ENCODE measurements around the gene APLP2.
A peak's percentile ranks its signal among the peaks of the same experiment; 100 is the strongest.

APLP2 gene

GRCh38 chr11:130121445-130121978 is 51.8 kb downstream of the APLP2 start:
- no peak for DNase-seq

DNA sequence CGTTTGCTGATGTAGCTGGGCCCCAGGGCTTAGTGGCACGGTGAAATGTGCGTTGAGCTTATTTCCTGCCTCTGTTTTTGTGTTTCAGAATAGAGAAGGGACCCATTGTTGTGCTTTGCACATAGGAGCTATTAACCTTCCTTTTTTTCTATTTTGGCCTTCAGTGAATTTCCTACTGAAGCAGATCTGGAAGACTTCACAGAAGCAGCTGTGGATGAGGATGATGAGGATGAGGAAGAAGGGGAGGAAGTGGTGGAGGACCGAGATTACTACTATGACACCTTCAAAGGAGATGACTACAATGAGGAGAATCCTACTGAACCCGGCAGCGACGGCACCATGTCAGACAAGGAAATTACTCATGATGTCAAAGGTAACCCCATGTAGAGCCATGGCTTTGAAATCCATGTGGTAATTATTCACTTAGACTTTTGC is 52.5 kb downstream of the APLP2 start:
- DNase-seq: peak; percentile 21

DNA sequence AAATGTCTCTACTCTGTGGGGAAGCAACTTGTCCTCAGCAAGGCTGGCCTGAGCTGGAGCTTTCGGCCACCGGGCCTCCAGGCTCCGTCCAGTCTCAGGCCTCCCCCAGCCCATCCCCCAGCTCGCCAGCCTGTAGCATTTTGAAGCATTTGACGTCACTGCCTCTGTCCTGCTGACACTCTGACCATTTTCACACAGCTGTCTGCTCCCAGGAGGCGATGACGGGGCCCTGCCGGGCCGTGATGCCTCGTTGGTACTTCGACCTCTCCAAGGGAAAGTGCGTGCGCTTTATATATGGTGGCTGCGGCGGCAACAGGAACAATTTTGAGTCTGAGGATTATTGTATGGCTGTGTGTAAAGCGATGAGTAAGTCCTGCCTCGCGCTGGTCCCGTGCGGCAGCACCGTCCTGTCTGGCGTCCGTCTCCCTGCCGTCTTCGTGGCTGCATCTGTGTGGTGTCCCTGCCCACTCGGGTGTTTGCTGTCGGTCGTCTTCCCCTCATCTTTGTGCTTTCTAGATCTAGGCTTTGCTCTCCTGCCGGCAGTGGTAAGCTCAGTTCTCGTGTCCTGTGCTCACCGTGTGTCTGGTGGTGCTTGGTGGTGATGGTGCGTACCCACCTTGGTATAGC is 53.8 kb downstream of the APLP2 start:
- DNase-seq: no peak

GRCh38 chr11:130124096-130124495 is 54.4 kb downstream of the APLP2 start:
- DNase-seq: peak; percentile 77

GRCh38 chr11:130125638-130126037 is 55.9 kb downstream of the APLP2 start:
- DNase-seq: no peak

- no peak for DNase-seq
Observed at GRCh38 chr11:130126516-130126915, 56.8 kb downstream of the APLP2 start.

DNA sequence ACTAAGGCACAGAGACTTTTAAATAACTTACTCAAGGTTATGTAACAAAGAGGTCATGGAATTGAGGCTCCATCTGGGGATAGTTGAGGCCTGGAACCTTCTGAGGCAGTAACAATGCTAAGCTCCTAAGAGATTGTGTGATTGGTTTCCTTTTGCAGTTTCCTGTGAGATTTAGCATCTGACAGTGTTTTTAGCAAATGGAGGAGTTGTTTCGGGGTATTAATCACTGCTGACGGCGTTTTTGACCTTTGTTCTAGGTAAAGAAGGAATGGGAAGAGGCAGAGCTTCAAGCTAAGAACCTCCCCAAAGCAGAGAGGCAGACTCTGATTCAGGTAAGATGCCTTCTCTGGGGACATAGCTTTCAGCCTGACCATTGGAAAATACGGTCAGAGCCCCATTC is 57.8 kb downstream of the APLP2 start:
- DNase-seq: no peak

- no peak for DNase-seq
Observed at GRCh38 chr11:130128626-130129025, 58.9 kb downstream of the APLP2 start.

DNA sequence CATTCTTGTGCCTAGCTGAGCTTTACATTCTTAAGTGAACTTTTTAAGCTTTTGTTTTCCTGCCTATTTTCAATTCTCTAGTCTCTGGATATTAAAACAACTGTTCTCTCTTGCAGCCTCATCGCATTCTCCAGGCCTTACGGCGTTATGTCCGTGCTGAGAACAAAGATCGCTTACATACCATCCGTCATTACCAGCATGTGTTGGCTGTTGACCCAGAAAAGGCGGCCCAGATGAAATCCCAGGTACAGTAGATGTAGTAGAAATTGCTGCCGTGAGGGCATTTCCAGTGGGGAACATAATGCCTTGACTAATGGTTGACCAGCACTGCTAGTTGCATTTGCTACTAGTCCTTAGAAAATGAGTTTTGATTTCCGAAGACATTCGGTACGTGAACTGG is 60.2 kb downstream of the APLP2 start:
- no peak for DNase-seq

DNA sequence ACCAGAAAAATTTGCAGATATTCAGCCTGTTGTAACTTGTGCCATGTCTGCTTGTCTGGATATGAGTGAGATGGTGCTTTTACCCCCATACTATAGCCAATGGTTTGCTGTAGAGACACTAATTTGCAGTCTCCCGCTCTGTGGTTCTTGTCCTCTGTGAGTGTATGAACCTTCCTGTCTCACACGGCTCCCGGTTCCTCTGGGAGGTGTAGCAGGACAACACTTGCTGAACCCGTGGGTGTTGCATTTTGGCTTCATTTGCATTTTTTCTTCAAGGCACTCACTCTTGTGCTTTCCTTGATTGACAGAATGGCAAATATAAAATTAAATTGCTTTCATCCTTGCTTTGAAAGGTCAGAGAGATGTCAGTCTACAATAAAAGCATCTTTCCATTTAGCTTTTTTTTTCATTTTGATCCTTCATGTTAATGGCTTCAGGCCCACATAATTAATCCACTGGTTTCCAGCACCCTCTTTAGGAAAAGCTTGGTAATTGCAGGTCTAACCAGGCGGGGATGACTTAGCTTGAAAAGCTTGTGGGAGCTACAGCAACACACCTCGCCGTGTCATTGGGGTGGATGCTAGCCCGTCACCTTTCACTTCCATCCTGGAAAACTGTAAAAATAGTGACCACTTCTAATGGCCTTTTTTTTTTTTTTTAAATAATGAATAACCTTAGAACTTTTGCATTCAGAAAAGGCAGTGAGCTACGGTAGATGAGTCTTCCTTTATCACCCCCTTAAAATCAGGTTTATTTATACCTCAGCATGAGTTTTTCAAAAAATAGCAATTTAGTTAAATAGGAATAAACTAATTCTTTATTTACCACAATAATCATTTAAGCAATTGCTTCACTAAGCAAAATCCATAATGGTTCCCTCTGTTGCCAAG is 62.5 kb downstream of the APLP2 start:
- DNase-seq: peak; percentile 66

DNA sequence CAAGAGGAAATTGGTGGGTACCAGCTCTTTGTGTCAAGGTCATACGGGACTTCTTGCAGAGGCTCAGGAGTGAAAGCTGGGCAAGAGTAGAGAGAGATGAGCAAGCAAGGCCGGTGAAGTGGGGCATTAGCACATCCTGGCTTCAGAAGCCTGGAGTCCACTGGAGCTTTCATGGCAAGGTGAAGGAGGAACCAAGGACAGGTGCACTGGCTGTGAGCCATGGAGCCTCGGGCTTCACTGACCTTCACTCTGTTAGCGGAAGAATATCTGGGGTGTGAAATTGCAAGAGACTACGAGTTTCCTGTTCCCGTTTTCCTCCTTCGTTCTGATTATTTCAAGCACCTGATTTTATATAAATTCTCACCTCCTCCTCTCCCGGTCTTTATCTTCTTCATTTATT is 64.0 kb downstream of the APLP2 start:
- DNase-seq: no peak

DNA sequence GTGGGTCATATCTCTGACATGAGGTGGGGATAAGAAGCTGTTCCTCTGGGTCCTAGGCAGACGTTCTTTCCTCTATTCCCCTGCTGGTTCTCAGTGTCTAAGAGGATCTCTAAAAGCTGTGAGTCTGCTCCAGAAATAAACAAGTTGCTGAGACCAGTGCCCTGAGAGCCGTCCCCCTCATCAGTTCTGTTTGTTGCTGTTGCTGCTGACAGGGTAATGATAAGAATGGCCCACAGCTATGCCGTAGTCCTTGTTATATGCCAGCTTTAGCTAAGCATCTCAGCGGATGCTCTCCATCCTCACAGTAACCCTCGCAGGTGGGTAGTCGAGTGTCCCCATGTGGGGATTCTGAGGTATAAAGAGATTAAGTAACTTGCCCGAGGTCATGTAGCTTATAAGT is 66.4 kb downstream of the APLP2 start:
- no peak for DNase-seq

DNA sequence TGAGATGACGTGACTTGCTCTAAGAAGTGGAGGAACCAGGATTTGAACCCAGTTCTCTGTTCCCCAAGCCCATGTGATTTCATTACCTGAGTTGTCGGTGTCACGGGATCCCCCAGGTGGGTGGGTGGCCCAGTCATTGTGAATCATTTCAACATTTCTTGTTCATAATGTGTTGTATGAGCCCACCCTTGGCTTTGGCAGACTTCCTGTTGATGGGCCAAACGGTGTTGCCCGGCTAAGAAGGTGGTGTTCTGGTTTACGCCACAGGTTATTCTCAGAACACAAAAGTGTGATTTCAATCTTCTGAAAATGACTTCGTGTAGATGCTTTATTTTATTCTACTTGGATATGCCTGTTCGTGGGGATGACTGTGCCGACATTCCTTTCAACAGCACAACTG is 68.3 kb downstream of the APLP2 start:
- DNase-seq: no peak

DNA sequence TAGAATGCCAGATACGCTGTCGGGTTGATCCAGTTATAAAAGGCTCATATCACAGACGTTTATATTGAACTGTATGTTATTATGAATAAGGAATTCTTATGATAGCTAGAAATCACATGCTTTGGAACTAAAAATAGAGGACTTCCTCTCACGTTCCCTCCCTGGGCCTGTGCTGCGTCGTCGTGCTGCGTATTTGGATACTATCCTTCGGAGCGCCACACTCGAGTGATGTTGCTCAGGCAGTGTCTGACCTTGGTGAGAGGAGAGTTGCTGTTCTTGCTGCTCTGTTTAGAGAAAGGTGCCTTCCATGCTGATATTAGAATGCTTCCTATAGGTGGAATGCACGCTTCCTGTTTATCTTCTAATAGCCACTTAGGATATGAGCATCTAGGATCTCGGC is 69.7 kb downstream of the APLP2 start:
- no peak for DNase-seq

- DNase-seq: no peak
Observed at GRCh38 chr11:130141561-130142341, 72.1 kb downstream of the APLP2 start.

GRCh38 chr11:130144141-130144540 is 74.4 kb downstream of the APLP2 start:
- DNase-seq: no peak

GRCh38 chr11:130144861-130145281 is 75.2 kb downstream of the APLP2 start:
- no peak for DNase-seq

GRCh38 chr11:130145311-130145812 is 75.7 kb downstream of the APLP2 start:
- no peak for DNase-seq

- DNase-seq: peak; percentile 31
Observed at GRCh38 chr11:130145975-130146776, 76.5 kb downstream of the APLP2 start.

- DNase-seq: peak; percentile 65
Observed at GRCh38 chr11:130146796-130147195, 77.1 kb downstream of the APLP2 start.

- DNase-seq: no peak
Observed at GRCh38 chr11:130148796-130149326, 79.2 kb downstream of the APLP2 start.

DNA sequence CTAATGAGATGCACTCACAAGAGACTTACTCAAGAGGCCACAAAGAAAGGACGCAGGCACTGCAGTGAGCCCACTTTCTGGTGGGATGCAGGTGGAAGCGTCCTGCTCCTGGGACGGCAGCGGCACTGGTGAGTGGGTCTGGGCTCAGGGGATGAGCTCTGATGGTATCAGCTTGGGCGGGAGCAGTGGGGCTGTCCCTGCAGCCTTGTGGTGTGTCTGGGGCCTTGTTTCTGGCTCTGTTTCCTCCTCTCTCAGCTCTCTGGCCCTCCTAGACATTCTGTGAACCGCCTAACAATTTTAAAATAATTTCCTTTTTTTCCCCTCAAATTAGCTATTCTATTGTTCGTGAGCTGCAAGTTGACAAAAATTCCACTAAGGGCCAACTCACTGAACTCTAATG is 81.1 kb downstream of the APLP2 start:
- no peak for DNase-seq

Measured in CD4-positive, alpha-beta T cell treated with Interleukin-15 for 1 hour (primary cell).